Neuron (in vitro differentiated cells): Measurements from ENCODE around the gene C22orf42.

Experiments
- H2AFZ ChIP-seq: one replicate; pipeline ENCODE4 v1.6.1; 2013; ENCODE audit warnings: low read depth, mild to moderate bottlenecking, inconsistent platforms, low read length, moderate library complexity
- H3K27me3 ChIP-seq: one replicate; pipeline ENCODE4 v1.6.1; 2013; ENCODE audit warnings: low read length; ENCODE audit not compliant: insufficient read depth
- H3K36me3 ChIP-seq: one replicate; pipeline ENCODE4 v1.6.1; 2013; ENCODE audit warnings: low read length; ENCODE audit not compliant: insufficient read depth
- H3K4me1 ChIP-seq: one replicate; pipeline ENCODE4 v1.6.1; 2013; ENCODE audit warnings: low read length; ENCODE audit not compliant: insufficient read depth
- H3K4me3 ChIP-seq: 2 replicates; pipeline ENCODE4 v1.5.1; 2013; ENCODE audit warnings: mild to moderate bottlenecking, low read length, moderate library complexity
- H3K9me3 ChIP-seq: one replicate; pipeline ENCODE4 v1.6.1; 2013; ENCODE audit warnings: low read length

C22orf42 gene

GRCh38 chr22:32103658-32104315 is 55.3 kb downstream of the C22orf42 start:
- H2AFZ ChIP-seq: no peak overlapping the region
- H3K4me1 ChIP-seq: no peaks in the 10 kb centered on the region
- no peaks in the 10 kb centered on the region for H3K27me3 ChIP-seq
- H3K9me3 ChIP-seq: no peaks in the 10 kb centered on the region
- no peaks in the 10 kb centered on the region for H3K36me3 ChIP-seq
- no peak overlapping the region for H3K4me3 ChIP-seq

GRCh38 chr22:32100711-32101110 is 58.4 kb downstream of the C22orf42 start:
- H3K4me3 ChIP-seq: no peak overlapping the region
- H2AFZ ChIP-seq: no peak overlapping the region
- H3K4me1 ChIP-seq: no peaks in the 10 kb centered on the region
- no peaks in the 10 kb centered on the region for H3K9me3 ChIP-seq
- H3K27me3 ChIP-seq: no peaks in the 10 kb centered on the region
- no peaks in the 10 kb centered on the region for H3K36me3 ChIP-seq
